Measurements from ENCODE around the gene ENTHD1.

- TF ChIP-seq CTCF (conservative IDR thresholded peaks at IDR 0.05; ENCODE audit: low read length) (no peak), EZH2phosphoT487 (IDR thresholded peaks at IDR 0.05; ENCODE audit: borderline replicate concordance, low read depth, low read length) (no peak)
These were observed 24.4 kb upstream of the ENTHD1 start for GRCh38 chr22:39917776-39918495.
